ENCODE results near the gene CELA2A. TPM values are rescaled to one million over a fixed set of nuclear protein-coding genes. Genes with fewer than 3 reads are reported as not detected.

Gene CELA2A
- total RNA-seq, 2 donors from 2014 or later: 3.6 TPM; not detected in 1

- no peak for TF ChIP-seq CTCF (IDR thresholded peaks at IDR 0.05)
- Histone ChIP-seq H3K4me1 (peaks cover 26% of the 10 kb centered on the region), H3K36me3 (no peaks in the 10 kb centered on the region), H3K4me3 (peak overlapping the region; percentile 81), H3K9me3 (no peaks in the 10 kb centered on the region), H3K27ac (peak overlapping the region; percentile 76), H3K27me3 (no peaks in the 10 kb centered on the region), H3K9ac (ENCODE audit: low read depth in 2 of 2, low read length in 2 of 2) (peak overlapping the region; percentile 94 to 100)
- peak; percentile 48 for DNase-seq
- intact Hi-C loops (cut with DNase I): no loop called here
These were observed 45.7 kb upstream of the CELA2A start for GRCh38 chr1:15410884-15411245.

- peak overlapping the region; percentile 94 to 100 for H3K9ac ChIP-seq (ENCODE audit: low read depth in 2 of 2, low read length in 2 of 2)
- no peaks in the 10 kb centered on the region for H3K36me3 ChIP-seq
- H3K4me1 ChIP-seq: peaks cover 32% of the 10 kb centered on the region
- peak; percentile 61 for DNase-seq
- intact Hi-C loops (cut with DNase I): no loop called here
- TF ChIP-seq CTCF (IDR thresholded peaks at IDR 0.05): no peak
- peak overlapping the region; percentile 76 for H3K27ac ChIP-seq
- H3K9me3 ChIP-seq: no peaks in the 10 kb centered on the region
- H3K27me3 ChIP-seq: no peaks in the 10 kb centered on the region
- H3K4me3 ChIP-seq: peak overlapping the region; percentile 81
These were observed 44.9 kb upstream of the CELA2A start for GRCh38 chr1:15411593-15412137.

- Histone ChIP-seq H3K9ac (ENCODE audit: low read depth in 2 of 2, low read length in 2 of 2) (peak overlapping the region; percentile 69 to 100), H3K36me3 (no peaks in the 10 kb centered on the region), H3K27me3 (no peaks in the 10 kb centered on the region), H3K4me1 (peaks cover 39% of the 10 kb centered on the region), H3K27ac (peak overlapping the region; percentile 76), H3K4me3 (peak overlapping the region; percentile 81), H3K9me3 (no peaks in the 10 kb centered on the region)
- intact Hi-C loops (cut with DNase I): no loop called here
- no peak for TF ChIP-seq CTCF (IDR thresholded peaks at IDR 0.05)
- DNase-seq: peak; percentile 56
These were observed 44.2 kb upstream of the CELA2A start for GRCh38 chr1:15412175-15412800.

- Histone ChIP-seq H3K9me3 (no peaks in the 10 kb centered on the region), H3K4me3 (no peak overlapping the region), H3K9ac (ENCODE audit: low read depth in 2 of 2, low read length in 2 of 2) (peak overlapping the region; percentile 69 to 100), H3K27me3 (no peaks in the 10 kb centered on the region), H3K36me3 (no peaks in the 10 kb centered on the region), H3K27ac (peak overlapping the region; percentile 76), H3K4me1 (peaks cover 44% of the 10 kb centered on the region)
- DNase-seq: peak; percentile 78
- intact Hi-C loops (cut with DNase I): no loop called here
- no peak for TF ChIP-seq CTCF (IDR thresholded peaks at IDR 0.05)
These were observed 43.7 kb upstream of the CELA2A start for GRCh38 chr1:15412843-15413242.

GRCh38 chr1:15413563-15414444, 42.7 kb upstream of the CELA2A start:
- DNase-seq: peak; percentile 75
- Histone ChIP-seq H3K9me3 (no peaks in the 10 kb centered on the region), H3K27me3 (no peaks in the 10 kb centered on the region), H3K4me3 (no peak overlapping the region), H3K9ac (ENCODE audit: low read depth in 2 of 2, low read length in 2 of 2) (peak overlapping the region; percentile 69 to 100), H3K4me1 (peaks cover 48% of the 10 kb centered on the region), H3K27ac (peak overlapping the region; percentile 76), H3K36me3 (no peaks in the 10 kb centered on the region)
- TF ChIP-seq CTCF (IDR thresholded peaks at IDR 0.05): no peak
- intact Hi-C loops (cut with DNase I): no loop called here
